Retina (tissue), 1 donor: ENCODE measurements around the gene ARHGDIA.
A peak's percentile ranks its signal among the peaks of the same experiment; 100 is the strongest.
"Not testable (repeated sequence)": the region's sequence is repeated elsewhere in the genome, so short reads cannot be mapped to it uniquely, and the experiment has no call there.

Experiments used
- DNase-seq: peaks from one replicate; pipeline ENCODE4 v3.0.0-alpha.2; 2016

Gene ARHGDIA

GRCh38 chr17:81870981-81871386, at the start of gene ARHGDIA:
Gene ARHGDIA (minus strand): TSS chr17:81871337. CDS start chr17:81869930, 1,407 bp downstream.
- DNase-seq = no peak

GRCh38 chr17:81918832-81919545, 47.9 kb upstream of the ARHGDIA start:
- DNase-seq = no peak

GRCh38 chr17:81918333-81918669, 47.2 kb upstream of the ARHGDIA start:
- not testable (repeated sequence) for DNase-seq

- DNase-seq = peak; percentile 74
These were observed 46.6 kb upstream of the ARHGDIA start, which contains the start of gene SIRT7 for GRCh38 chr17:81917565-81918332. Gene SIRT7 (minus strand): TSS chr17:81918176. CDS start chr17:81918131, 45 bp downstream.

- no peak for DNase-seq
These were observed 45.3 kb upstream of the ARHGDIA start for GRCh38 chr17:81916234-81917001.

GRCh38 chr17:81915331-81915730, 44.2 kb upstream of the ARHGDIA start:
- DNase-seq = no peak

- DNase-seq = no peak
These were observed 43.1 kb upstream of the ARHGDIA start for GRCh38 chr17:81914103-81914850.

GRCh38 chr17:81913394-81914102, 42.4 kb upstream of the ARHGDIA start:
- DNase-seq = no peak

- DNase-seq = no peak
These were observed 41.5 kb upstream of the ARHGDIA start for GRCh38 chr17:81912441-81913309.

GRCh38 chr17:81911969-81912368, 40.8 kb upstream of the ARHGDIA start:
- no peak for DNase-seq

- DNase-seq = peak; percentile 62
These were observed 40.3 kb upstream of the ARHGDIA start, which contains the start of gene PCYT2 for GRCh38 chr17:81911277-81911961. Gene PCYT2 (minus strand): TSS chr17:81911399. CDS start chr17:81911355, 44 bp downstream.

GRCh38 chr17:81910840-81911276, 39.7 kb upstream of the ARHGDIA start:
- peak; percentile 43 for DNase-seq

- DNase-seq = no peak
These were observed 39.1 kb upstream of the ARHGDIA start for GRCh38 chr17:81909966-81910839.

- DNase-seq = no peak
These were observed 38.1 kb upstream of the ARHGDIA start for GRCh38 chr17:81909231-81909630.

- DNase-seq = no peak
These were observed 37.7 kb upstream of the ARHGDIA start for GRCh38 chr17:81908793-81909192.

- DNase-seq = no peak
These were observed 36.3 kb upstream of the ARHGDIA start for GRCh38 chr17:81907219-81908145.

GRCh38 chr17:81906476-81907218, 35.5 kb upstream of the ARHGDIA start:
- no peak for DNase-seq
